ENCODE results near the gene LEKR1. TPM values are rescaled to one million over a fixed set of nuclear protein-coding genes. Genes with fewer than 3 reads are reported as not detected.
"Not testable (repeated sequence)": the region's sequence is repeated elsewhere in the genome, so short reads cannot be mapped to it uniquely, and the experiment has no call there.

The LEKR1 gene
- polyA plus RNA-seq (ENCODE audit: insufficient read length in 4 of 4), result 1 to 10 TPM in 3 of 4 donors, under 1 TPM in 1; 0.59 to 4.1 (median 2.4) TPM

- peak; percentile 78 to 85 (median 82) for DNase-seq (ENCODE audit: low read depth in 4 of 4, low spot score in 3 of 4)
Measured at GRCh38 chr3:156826144-156826895, at the start of gene LEKR1. TSS of gene LEKR1 (plus strand) at chr3:156826353. CDS start at chr3:156829330, 2,977 bp downstream.

- no peak for DNase-seq (ENCODE audit: low read depth in 4 of 4, low spot score in 3 of 4)
Measured at GRCh38 chr3:156776871-156777270, 49.3 kb upstream of the LEKR1 start.

GRCh38 chr3:156781310-156782230, 44.6 kb upstream of the LEKR1 start:
- DNase-seq (ENCODE audit: low read depth in 4 of 4, low spot score in 3 of 4), result no peak

GRCh38 chr3:156782319-156782718, 43.8 kb upstream of the LEKR1 start:
- no peak for DNase-seq (ENCODE audit: low read depth in 4 of 4, low spot score in 3 of 4)

- DNase-seq (ENCODE audit: low read depth in 4 of 4, low spot score in 3 of 4), result no peak
Measured at GRCh38 chr3:156782921-156783320, 43.2 kb upstream of the LEKR1 start.

- DNase-seq (ENCODE audit: low read depth in 4 of 4, low spot score in 3 of 4), result no peak
Measured at GRCh38 chr3:156787001-156787400, 39.2 kb upstream of the LEKR1 start.

- no peak for DNase-seq (ENCODE audit: low read depth in 4 of 4, low spot score in 3 of 4)
Measured at GRCh38 chr3:156787926-156788663, 38.1 kb upstream of the LEKR1 start.

GRCh38 chr3:156788846-156789245, 37.3 kb upstream of the LEKR1 start:
- DNase-seq (ENCODE audit: low read depth in 4 of 4, low spot score in 3 of 4), result no peak

- no peak for DNase-seq (ENCODE audit: low read depth in 4 of 4, low spot score in 3 of 4)
Measured at GRCh38 chr3:156790156-156790555, 36.0 kb upstream of the LEKR1 start.

- no peak for DNase-seq (ENCODE audit: low read depth in 4 of 4, low spot score in 3 of 4)
Measured at GRCh38 chr3:156792114-156792513, 34.0 kb upstream of the LEKR1 start.

- no peak for DNase-seq (ENCODE audit: low read depth in 4 of 4, low spot score in 3 of 4)
Measured at GRCh38 chr3:156792536-156792935, 33.6 kb upstream of the LEKR1 start.

GRCh38 chr3:156792945-156793344, 33.2 kb upstream of the LEKR1 start:
- no peak for DNase-seq (ENCODE audit: low read depth in 4 of 4, low spot score in 3 of 4)

- DNase-seq (ENCODE audit: low read depth in 4 of 4, low spot score in 3 of 4), result no peak
Measured at GRCh38 chr3:156793400-156793799, 32.8 kb upstream of the LEKR1 start.

GRCh38 chr3:156793851-156794250, 32.3 kb upstream of the LEKR1 start:
- DNase-seq (ENCODE audit: low read depth in 4 of 4, low spot score in 3 of 4), result no peak

GRCh38 chr3:156795890-156796481, 30.2 kb upstream of the LEKR1 start:
- no peak for DNase-seq (ENCODE audit: low read depth in 4 of 4, low spot score in 3 of 4)

GRCh38 chr3:156797368-156797767, 28.8 kb upstream of the LEKR1 start:
- no peak for DNase-seq (ENCODE audit: low read depth in 4 of 4, low spot score in 3 of 4)

- DNase-seq (ENCODE audit: low read depth in 4 of 4, low spot score in 3 of 4), result not testable (repeated sequence)
Measured at GRCh38 chr3:156800287-156800686, 25.9 kb upstream of the LEKR1 start.

GRCh38 chr3:156801746-156802145, 24.4 kb upstream of the LEKR1 start:
- DNase-seq (ENCODE audit: low read depth in 4 of 4, low spot score in 3 of 4), result no peak

- no peak for DNase-seq (ENCODE audit: low read depth in 4 of 4, low spot score in 3 of 4)
Measured at GRCh38 chr3:156802821-156803606, 23.1 kb upstream of the LEKR1 start.
